ENCODE data around the gene ANO7. TPM values are rescaled to one million over a fixed set of nuclear protein-coding genes. Genes with fewer than 3 reads are reported as not detected.

Gene ANO7
- total RNA-seq, 2 experiments from 2014 or later: 0.16 to 0.46 TPM

DNA sequence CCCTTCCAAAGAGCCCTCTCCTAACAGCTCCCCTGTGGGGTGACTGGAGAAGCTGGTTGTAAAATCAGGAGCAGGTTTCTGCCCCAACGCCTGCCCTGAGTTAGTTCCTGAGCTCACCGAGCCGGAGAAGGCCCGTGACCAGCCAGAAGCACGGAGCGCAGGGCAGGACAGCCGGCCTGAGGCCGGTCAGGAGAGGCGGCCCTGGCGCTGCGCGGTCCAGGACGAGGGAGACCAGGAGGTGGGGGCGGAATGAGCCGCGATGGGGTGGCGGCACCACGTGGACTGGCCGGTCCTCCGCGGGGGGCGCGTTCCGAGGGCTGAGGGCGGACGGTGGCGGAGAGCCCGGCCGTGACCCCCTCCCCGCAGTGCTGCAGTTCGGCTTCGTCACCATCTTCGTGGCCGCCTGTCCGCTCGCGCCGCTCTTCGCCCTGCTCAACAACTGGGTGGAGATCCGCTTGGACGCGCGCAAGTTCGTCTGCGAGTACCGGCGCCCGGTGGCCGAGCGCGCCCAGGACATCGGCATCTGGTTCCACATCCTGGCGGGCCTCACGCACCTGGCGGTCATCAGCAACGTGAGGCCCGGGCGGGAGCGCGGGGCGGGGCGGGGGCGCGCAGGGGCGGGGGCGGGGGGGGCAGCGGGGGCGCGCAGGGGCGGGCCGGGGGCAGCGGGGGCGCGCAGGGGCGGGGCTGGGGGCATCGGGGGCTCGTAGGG, 29.0 kb downstream of the ANO7 start:
- Histone ChIP-seq H3K27ac (ENCODE audit: low read depth, low read length, poor library complexity, severe bottlenecking) (no peak overlapping the region), H3K4me2 (ENCODE audit: low read length) (peak overlapping the region; percentile 23; the same call in 1 of the 2 replicates), H3K9me2 (ENCODE audit: insufficient read depth, low read length) (no peaks in the 10 kb centered on the region), H3K79me2 (ENCODE audit: insufficient read depth, low read depth, low read length) (no peaks in the 10 kb centered on the region), H3K9me3 (ENCODE audit: low read length) (no peaks in the 10 kb centered on the region), H4K20me1 (ENCODE audit: insufficient read depth, low read length) (no peaks in the 10 kb centered on the region), H3K36me3 (ENCODE audit: insufficient read depth, low read length) (no peaks in the 10 kb centered on the region), H3K4me1 (ENCODE audit: insufficient read depth, low read length, poor library complexity, severe bottlenecking) (peaks cover 11% of the 10 kb centered on the region), H3K4me3 (ENCODE audit: low read depth, low read length, poor library complexity, severe bottlenecking) (no peak overlapping the region), H2AFZ (ENCODE audit: low read length) (no peak overlapping the region)
- ChIA-PET CTCF (ENCODE audit: unreplicated experiment) (no interaction called here), POLR2A (no interaction called here)
- intact Hi-C loops (cut with micrococcal nuclease; ENCODE audit: unreplicated experiment): loop anchor here (2.0 to 5.0 kb wide), 2 partner anchors 175 to 235 kb away; no protein-coding TSS in a partner anchor
- peak; percentile 66 for DNase-seq (ENCODE audit: low spot score)
- TF ChIP-seq EZH2phosphoT487 (IDR thresholded peaks at IDR 0.05; ENCODE audit: borderline replicate concordance, low read depth, low read length): no peak
- TF ChIP-seq, protein P1, sequence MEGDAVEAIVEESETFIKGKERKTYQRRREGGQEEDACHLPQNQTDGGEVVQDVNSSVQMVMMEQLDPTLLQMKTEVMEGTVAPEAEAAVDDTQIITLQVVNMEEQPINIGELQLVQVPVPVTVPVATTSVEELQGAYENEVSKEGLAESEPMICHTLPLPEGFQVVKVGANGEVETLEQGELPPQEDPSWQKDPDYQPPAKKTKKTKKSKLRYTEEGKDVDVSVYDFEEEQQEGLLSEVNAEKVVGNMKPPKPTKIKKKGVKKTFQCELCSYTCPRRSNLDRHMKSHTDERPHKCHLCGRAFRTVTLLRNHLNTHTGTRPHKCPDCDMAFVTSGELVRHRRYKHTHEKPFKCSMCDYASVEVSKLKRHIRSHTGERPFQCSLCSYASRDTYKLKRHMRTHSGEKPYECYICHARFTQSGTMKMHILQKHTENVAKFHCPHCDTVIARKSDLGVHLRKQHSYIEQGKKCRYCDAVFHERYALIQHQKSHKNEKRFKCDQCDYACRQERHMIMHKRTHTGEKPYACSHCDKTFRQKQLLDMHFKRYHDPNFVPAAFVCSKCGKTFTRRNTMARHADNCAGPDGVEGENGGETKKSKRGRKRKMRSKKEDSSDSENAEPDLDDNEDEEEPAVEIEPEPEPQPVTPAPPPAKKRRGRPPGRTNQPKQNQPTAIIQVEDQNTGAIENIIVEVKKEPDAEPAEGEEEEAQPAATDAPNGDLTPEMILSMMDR (conservative IDR thresholded peaks at IDR 0.05; ENCODE audit: low read length): no peak
- BruUV-seq (replicated peaks): no TSS peak

DNA sequence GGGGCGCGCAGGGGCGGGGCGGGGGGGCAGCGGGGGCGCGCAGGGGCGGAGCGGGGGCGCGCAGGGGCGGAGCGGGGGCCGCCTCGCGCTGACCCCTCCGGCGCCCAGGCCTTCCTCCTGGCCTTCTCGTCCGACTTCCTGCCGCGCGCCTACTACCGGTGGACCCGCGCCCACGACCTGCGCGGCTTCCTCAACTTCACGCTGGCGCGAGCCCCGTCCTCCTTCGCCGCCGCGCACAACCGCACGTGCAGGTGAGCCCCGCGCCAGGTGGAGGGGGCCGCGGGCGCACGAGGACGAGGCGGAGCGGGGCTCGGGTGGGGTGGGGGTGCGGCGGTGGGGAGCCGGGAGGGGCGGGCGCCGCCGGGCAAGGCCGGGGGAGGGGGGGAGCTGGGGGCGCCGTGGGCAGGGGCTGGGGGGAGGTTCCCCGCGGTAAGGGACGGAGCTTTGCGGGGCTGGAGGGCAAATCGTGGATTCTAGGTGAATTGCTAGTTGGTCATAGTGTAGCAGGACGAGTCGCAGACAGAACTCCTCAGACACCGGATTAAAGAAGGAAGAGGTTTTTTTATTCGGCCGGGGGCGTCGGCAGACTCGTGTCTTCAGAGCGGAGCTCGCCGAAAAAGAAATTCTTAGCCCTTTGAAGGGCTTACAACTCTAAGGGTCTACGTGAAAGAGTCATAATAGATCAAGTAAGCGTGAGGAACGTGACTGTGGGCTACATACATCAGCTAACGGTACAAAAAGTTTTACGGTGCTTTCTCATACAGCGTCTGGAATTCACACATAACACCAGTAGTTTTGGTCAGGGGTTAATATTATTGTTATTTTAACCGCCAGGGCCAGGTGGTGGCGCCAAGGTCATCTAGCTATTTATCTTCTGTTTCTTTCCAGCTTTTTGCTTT, 29.9 kb downstream of the ANO7 start:
- H3K4me2 ChIP-seq (ENCODE audit: low read length): peak overlapping the region; percentile 80
- H4K20me1 ChIP-seq (ENCODE audit: insufficient read depth, low read length): no peaks in the 10 kb centered on the region
- TF ChIP-seq, protein P1 (conservative IDR thresholded peaks at IDR 0.05; ENCODE audit: low read length): peak; percentile 77
- TF ChIP-seq EZH2phosphoT487 (IDR thresholded peaks at IDR 0.05; ENCODE audit: borderline replicate concordance, low read depth, low read length): no peak
- no TSS peak for BruUV-seq (replicated peaks)
- H3K36me3 ChIP-seq (ENCODE audit: insufficient read depth, low read length): no peaks in the 10 kb centered on the region
- ChIA-PET CTCF (ENCODE audit: unreplicated experiment) (interaction anchor here (1.0 kb wide), 1 partner anchor 25 kb away, joined by 3 read pairs; no protein-coding TSS in a partner anchor), POLR2A (interaction anchor here (1.0 to 1.1 kb wide), 2 partner anchors 10 to 96 kb away, joined by 3 read pairs; no protein-coding TSS in a partner anchor)
- peak overlapping the region; percentile 75; the same call in 1 of the 2 replicates for H2AFZ ChIP-seq (ENCODE audit: low read length)
- DNase-seq (ENCODE audit: low spot score): peak; percentile 51
- H3K9me2 ChIP-seq (ENCODE audit: insufficient read depth, low read length): no peaks in the 10 kb centered on the region
- peak overlapping the region; percentile 53 for H3K4me3 ChIP-seq (ENCODE audit: low read depth, low read length, poor library complexity, severe bottlenecking)
- H3K4me1 ChIP-seq (ENCODE audit: insufficient read depth, low read length, poor library complexity, severe bottlenecking): peaks cover 11% of the 10 kb centered on the region
- no peaks in the 10 kb centered on the region for H3K79me2 ChIP-seq (ENCODE audit: insufficient read depth, low read depth, low read length)
- H3K27ac ChIP-seq (ENCODE audit: low read depth, low read length, poor library complexity, severe bottlenecking): no peak overlapping the region
- intact Hi-C loops (cut with micrococcal nuclease; ENCODE audit: unreplicated experiment): loop anchor here (2.0 to 5.0 kb wide), 2 partner anchors 174 to 236 kb away; no protein-coding TSS in a partner anchor
- H3K9me3 ChIP-seq (ENCODE audit: low read length): no peaks in the 10 kb centered on the region
